Sigmoid colon (tissue), 7 donors: ENCODE results near the gene FGF5. TPM values are rescaled to one million over a fixed set of nuclear protein-coding genes. Genes with fewer than 3 reads are reported as not detected.

Experiments used
- DNase-seq: peaks from one replicate; pipeline ENCODE4 v3.0.0-alpha.2; 2019
- H3K27ac ChIP-seq, 4 donors: fragments of 200-600 bp; sonication (generic); one replicate each; pipeline ENCODE4 v1.5.1; 2016 to 2019; ENCODE audit warnings: mild to moderate bottlenecking in 1 of 4
- H3K27me3 ChIP-seq, 3 donors: fragments of 200-600 bp; sonication (generic); one replicate each; pipeline ENCODE4 v1.5.1; 2019; ENCODE audit warnings: mild to moderate bottlenecking in 1 of 3
- H3K36me3 ChIP-seq, 4 donors: fragments of 200-600 bp; sonication (generic); one replicate each; pipeline ENCODE4 v1.5.1; 2016 to 2019
- H3K4me1 ChIP-seq, 4 donors: fragments of 200-600 bp; sonication (generic); one replicate each; pipeline ENCODE4 v1.5.1; 2017 to 2019
- H3K4me3 ChIP-seq, 4 donors: fragments of 200-600 bp; sonication (generic); one replicate each; pipeline ENCODE4 v1.5.1; 2017 to 2019; ENCODE audit warnings: mild to moderate bottlenecking in 2 of 4, moderate library complexity in 1 of 4
- H3K9me3 ChIP-seq, 4 donors: fragments of 200-600 bp in 3 of 4; sonication (generic) in 3 of 4; one replicate each; pipeline versions ENCODE4 v1.5.1 to v1.6.1; 2013 to 2019
- EP300 ChIP-seq, 4 donors: sonication (generic); formaldehyde crosslinking; IDR thresholded peaks; one replicate each; pipeline ENCODE4 v1.6.1; 2017; ENCODE audit warnings: antibody characterized with exemption in 4 of 4
- POLR2A ChIP-seq, 2 donors: fragments of 450-650 bp; IDR thresholded peaks; one replicate each; pipeline ENCODE4 v1.6.1; 2016; ENCODE audit warnings: antibody characterized with exemption in 2 of 2, mild to moderate bottlenecking in 2 of 2, moderate library complexity in 2 of 2
- POLR2AphosphoS5 ChIP-seq, 4 donors: sonication (generic); formaldehyde crosslinking; IDR thresholded peaks; one replicate each; pipeline ENCODE4 v1.6.1; 2017; ENCODE audit warnings: antibody characterized with exemption in 4 of 4
- WGBS, 2 donors: extraction: QIAGEN DNeasy Blood & Tissue Kit; methylation state at CpG; one replicate each; pipeline ENCODE4 v1.1.7; 2013; 5-methylcytosine and 5-hydroxymethylcytosine counted together
- intact Hi-C: fragments of 100-400 bp; cut with DNase I; formaldehyde crosslinking; loops from one replicate; pipeline ENCODE4 v1.15.1; 2023
- polyA plus RNA-seq, 3 donors: library from polyadenylated mRNA; stranded (reverse); fragments of 200-250 nt; gene quantifications; one replicate each; pipeline ENCODE4 v1.2.3, GENCODE V29; 2013
- total RNA-seq, 4 donors: library from RNA; depleted of rRNA; stranded (reverse); fragments of >200 nt; gene quantifications; one replicate each; pipeline ENCODE4 v1.1.0, GENCODE V29; 2016
- TF ChIP-seq, protein P1 (sequence below), 4 experiments: fragments of 450-650 bp in 3 of 4; fragments of 200-600 bp in 1 of 4; IDR thresholded peaks; one replicate each; pipeline ENCODE4 v1.5.1; 2016 to 2019; ENCODE audit warnings: antibody characterized with exemption in 4 of 4, mild to moderate bottlenecking in 3 of 4, moderate library complexity in 2 of 4
- donor health status: healthy with polysubstance abuse.
- donor health status: Bipolar disorder and iron deficiency.
- donor health status: healthy.

The FGF5 gene
- total and polyA plus RNA-seq, 7 donors = 0.03 to 6.2 (median 1.1) TPM; not detected in 2

DNA sequence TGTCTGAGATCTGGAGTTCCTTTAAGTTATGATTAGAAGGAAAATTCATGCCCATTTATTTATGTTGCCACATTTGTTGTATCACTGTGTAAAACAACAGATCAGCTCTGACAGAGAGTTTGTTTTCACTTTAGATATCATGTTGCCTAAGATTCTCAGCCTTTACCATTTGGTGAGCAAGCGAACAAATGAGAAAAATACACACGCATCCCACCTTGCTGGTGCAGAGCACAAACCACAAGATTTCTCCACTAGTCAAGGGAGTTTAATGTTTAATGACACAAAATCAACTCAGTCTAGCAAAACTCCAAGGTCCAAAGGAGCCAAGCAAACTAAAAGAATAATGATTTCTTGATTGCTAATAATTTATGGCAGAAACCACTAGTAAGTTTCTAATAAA is 27.7 kb downstream of the FGF5 start:
- H3K4me1 ChIP-seq = peaks cover 0 to 6% (median 0%) of the 10 kb centered on the region in 4 donors
- intact Hi-C loops = no loop called here
- no peak overlapping the region for H3K4me3 ChIP-seq
- no peaks in the 10 kb centered on the region for H3K27me3 ChIP-seq
- H3K27ac ChIP-seq = no peak overlapping the region
- no peak for DNase-seq
- H3K9me3 ChIP-seq = no peaks in the 10 kb centered on the region
- 78 to 89% methylated on average over 2 of the region's 2 CpGs for WGBS, 2 donors
- no peak for TF ChIP-seq POLR2AphosphoS5 (IDR thresholded peaks at IDR 0.05)
- TF ChIP-seq POLR2A (IDR thresholded peaks at IDR 0.05) = no peak
- TF ChIP-seq EP300 (IDR thresholded peaks at IDR 0.05) = no peak
- TF ChIP-seq, protein P1, sequence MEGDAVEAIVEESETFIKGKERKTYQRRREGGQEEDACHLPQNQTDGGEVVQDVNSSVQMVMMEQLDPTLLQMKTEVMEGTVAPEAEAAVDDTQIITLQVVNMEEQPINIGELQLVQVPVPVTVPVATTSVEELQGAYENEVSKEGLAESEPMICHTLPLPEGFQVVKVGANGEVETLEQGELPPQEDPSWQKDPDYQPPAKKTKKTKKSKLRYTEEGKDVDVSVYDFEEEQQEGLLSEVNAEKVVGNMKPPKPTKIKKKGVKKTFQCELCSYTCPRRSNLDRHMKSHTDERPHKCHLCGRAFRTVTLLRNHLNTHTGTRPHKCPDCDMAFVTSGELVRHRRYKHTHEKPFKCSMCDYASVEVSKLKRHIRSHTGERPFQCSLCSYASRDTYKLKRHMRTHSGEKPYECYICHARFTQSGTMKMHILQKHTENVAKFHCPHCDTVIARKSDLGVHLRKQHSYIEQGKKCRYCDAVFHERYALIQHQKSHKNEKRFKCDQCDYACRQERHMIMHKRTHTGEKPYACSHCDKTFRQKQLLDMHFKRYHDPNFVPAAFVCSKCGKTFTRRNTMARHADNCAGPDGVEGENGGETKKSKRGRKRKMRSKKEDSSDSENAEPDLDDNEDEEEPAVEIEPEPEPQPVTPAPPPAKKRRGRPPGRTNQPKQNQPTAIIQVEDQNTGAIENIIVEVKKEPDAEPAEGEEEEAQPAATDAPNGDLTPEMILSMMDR (IDR thresholded peaks at IDR 0.05) = no peak
- no peaks in the 10 kb centered on the region for H3K36me3 ChIP-seq

DNA sequence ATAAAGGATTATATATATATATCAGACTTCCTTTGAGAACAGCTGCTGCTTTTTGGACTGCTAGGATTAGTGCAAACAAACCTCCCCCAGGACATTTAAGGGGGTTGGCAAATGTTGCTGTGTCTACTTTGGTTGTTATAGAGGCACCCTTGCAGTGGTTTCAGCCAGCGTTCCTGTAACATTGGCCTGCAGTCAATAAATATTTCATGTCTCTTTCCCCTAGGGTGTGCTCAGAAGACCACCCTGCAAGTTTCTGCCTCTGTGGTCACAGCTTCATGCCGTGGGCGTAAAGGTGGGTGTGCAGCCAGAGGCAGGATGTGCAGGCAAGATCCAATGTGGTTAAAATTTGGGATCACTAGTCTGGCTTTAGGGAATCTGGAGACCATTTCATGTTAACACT is 28.9 kb downstream of the FGF5 start:
- intact Hi-C loops = no loop called here
- Histone ChIP-seq H3K4me1 (peaks cover 0 to 6% (median 0%) of the 10 kb centered on the region in 4 donors), H3K36me3 (no peaks in the 10 kb centered on the region), H3K9me3 (no peaks in the 10 kb centered on the region), H3K4me3 (no peak overlapping the region), H3K27ac (no peak overlapping the region), H3K27me3 (no peaks in the 10 kb centered on the region)
- DNase-seq = no peak
- TF ChIP-seq POLR2AphosphoS5 (IDR thresholded peaks at IDR 0.05) = no peak
- TF ChIP-seq POLR2A (IDR thresholded peaks at IDR 0.05) = no peak
- TF ChIP-seq, protein P1 (IDR thresholded peaks at IDR 0.05) = no peak
- no peak for TF ChIP-seq EP300 (IDR thresholded peaks at IDR 0.05)
- WGBS, 2 donors = 71 to 76% methylated on average over 3 of the region's 3 CpGs

DNA sequence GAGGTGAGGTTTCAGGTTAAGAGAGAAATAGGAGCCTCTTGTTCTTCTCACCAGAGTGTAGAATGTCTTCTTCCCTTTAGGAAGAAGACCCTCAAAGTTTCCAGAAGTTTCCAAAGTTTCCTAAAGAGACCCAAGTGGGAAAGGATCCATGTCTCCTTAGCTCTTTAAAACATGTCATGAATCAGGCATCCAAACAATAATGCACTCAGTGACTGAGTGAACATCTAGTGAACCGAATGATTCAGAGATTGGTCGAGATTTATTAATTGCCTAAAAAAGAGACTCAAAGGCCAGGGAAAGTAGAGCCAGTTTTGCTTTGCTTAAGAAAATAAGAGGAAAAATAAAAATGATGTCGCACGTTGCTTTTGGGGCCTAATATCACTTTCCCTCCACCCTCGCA is 29.4 kb downstream of the FGF5 start:
- Histone ChIP-seq H3K27me3 (no peaks in the 10 kb centered on the region), H3K27ac (no peak overlapping the region), H3K4me3 (no peak overlapping the region), H3K9me3 (no peaks in the 10 kb centered on the region), H3K36me3 (no peaks in the 10 kb centered on the region), H3K4me1 (peaks cover 0 to 6% (median 0%) of the 10 kb centered on the region in 4 donors)
- 88 to 89% methylated on average over 5 of the region's 5 CpGs for WGBS, 2 donors
- TF ChIP-seq POLR2AphosphoS5 (IDR thresholded peaks at IDR 0.05) = no peak
- TF ChIP-seq POLR2A (IDR thresholded peaks at IDR 0.05) = no peak
- no peak for TF ChIP-seq EP300 (IDR thresholded peaks at IDR 0.05)
- TF ChIP-seq, protein P1 (IDR thresholded peaks at IDR 0.05) = no peak
- intact Hi-C loops = no loop called here
- no peak for DNase-seq

DNA sequence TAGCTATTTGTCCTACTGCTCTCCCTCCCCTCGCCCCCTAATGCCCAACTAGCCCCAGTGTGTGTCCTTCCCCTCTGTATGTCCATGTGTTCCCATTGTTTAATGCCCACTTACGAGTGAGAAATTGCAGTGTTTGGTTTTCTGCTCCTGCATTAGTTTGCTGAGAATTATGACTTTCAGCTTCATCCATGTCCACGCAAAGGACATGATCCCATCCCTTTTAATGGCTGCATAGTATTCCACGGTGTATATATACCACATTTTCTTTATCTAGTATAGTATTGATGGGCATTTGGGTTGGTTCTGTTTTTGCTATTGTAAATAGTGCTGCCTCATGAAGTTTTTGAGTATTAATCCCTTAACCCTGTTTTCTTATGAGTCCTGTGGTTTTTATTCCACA is 35.4 kb downstream of the FGF5 start:
- DNase-seq = no peak
- no peaks in the 10 kb centered on the region for H3K9me3 ChIP-seq
- WGBS, 2 donors = 77 to 81% methylated on average over 4 of the region's 4 CpGs
- peaks cover 0 to 11% (median 3%) of the 10 kb centered on the region in 4 donors for H3K4me1 ChIP-seq
- no peaks in the 10 kb centered on the region for H3K27me3 ChIP-seq
- no peaks in the 10 kb centered on the region for H3K36me3 ChIP-seq
- no peak overlapping the region for H3K27ac ChIP-seq
- TF ChIP-seq EP300 (IDR thresholded peaks at IDR 0.05) = no peak
- TF ChIP-seq POLR2A (IDR thresholded peaks at IDR 0.05) = no peak
- TF ChIP-seq, protein P1 (IDR thresholded peaks at IDR 0.05) = no peak
- TF ChIP-seq POLR2AphosphoS5 (IDR thresholded peaks at IDR 0.05) = no peak
- intact Hi-C loops = no loop called here
- no peak overlapping the region for H3K4me3 ChIP-seq

DNA sequence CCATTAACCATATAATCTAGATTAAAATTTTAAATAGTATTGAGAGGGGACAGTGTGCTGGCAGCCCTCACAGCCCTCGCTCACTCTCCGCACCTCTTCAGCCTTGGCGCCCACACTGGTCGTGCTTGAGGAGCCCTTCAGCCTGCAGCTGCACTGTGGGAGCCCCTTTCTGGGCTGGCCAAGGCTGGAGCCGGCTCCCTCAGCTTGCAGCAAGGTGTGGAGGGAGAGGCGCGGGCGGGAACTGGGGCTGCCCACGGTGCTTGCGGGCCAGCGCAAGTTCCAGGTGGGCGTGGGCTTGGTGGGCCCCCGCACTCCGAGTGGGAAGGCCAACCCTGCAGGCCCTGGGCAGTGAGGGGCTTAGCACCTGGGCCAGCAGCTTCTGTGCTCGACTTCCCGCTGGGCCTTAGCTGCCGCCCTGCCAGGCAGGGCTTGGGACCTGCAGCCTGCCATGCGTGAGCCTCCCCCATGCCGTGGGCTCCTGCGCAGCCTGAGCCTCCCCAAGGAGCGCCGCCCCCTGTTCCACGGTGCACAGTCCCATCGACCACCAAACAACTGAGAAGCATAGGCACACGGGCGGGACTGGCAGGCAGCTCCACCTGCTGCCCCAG is 36.3 kb downstream of the FGF5 start:
- Histone ChIP-seq H3K36me3 (no peaks in the 10 kb centered on the region), H3K27ac (no peak overlapping the region), H3K4me3 (no peak overlapping the region), H3K27me3 (no peaks in the 10 kb centered on the region), H3K4me1 (peaks cover 0 to 16% (median 11%) of the 10 kb centered on the region in 4 donors), H3K9me3 (no peaks in the 10 kb centered on the region)
- WGBS, 2 donors = 93 to 95% methylated on average over 26 of the region's 26 CpGs
- peak; percentile 46 for DNase-seq
- TF ChIP-seq EP300 (IDR thresholded peaks at IDR 0.05) (no peak), POLR2AphosphoS5 (IDR thresholded peaks at IDR 0.05) (no peak), POLR2A (IDR thresholded peaks at IDR 0.05) (no peak)
- TF ChIP-seq, protein P1 (IDR thresholded peaks at IDR 0.05) = no peak
- intact Hi-C loops = no loop called here
